Inflammatory macrophage treated with lipopolysaccharide for 1 hour (primary cell): ENCODE measurements around the gene NFYB.

Source experiments
- DNase-seq, 2 donors: peaks; one replicate each; pipeline ENCODE4 v3.0.0-alpha.2; 2020 to 2022

NFYB gene

DNA sequence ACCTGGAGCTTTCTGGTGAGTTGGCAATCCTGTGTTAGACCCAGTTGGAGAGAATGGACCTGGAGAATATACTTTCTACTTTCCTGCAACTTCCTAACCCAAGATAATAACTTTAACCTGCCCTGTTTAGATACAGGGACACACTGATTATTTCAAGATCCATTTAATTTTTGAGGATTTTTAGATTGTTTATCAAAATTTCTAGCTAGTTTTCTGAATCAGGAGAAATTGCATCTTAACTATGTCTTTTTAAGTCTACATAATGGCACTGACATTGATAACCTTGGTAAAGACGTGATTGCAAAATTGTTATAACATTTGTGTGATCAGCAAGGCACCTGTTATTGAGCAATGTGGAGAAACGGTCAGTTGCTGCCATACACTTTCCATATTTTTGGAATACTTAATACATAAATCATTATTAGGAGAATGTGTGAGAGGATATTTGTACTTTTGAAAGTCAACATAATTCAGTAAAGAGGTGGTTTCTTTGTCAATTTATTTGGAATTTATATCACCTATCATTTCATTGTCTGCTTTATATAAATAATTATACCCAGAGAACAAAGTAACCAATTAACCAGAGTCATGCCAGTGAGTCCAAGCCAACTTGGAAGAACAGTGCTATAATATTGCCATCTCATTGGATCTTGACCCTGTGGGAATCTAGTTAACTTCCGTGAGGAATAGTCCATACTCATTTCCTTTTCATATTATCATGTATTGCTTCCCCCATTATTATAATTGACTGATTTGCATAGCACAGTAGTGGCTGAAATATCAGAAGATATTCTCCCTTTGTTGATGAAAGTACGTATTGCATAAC lies 28.4 kb downstream of the NFYB start:
- peak; percentile 27 to 41 for DNase-seq

DNA sequence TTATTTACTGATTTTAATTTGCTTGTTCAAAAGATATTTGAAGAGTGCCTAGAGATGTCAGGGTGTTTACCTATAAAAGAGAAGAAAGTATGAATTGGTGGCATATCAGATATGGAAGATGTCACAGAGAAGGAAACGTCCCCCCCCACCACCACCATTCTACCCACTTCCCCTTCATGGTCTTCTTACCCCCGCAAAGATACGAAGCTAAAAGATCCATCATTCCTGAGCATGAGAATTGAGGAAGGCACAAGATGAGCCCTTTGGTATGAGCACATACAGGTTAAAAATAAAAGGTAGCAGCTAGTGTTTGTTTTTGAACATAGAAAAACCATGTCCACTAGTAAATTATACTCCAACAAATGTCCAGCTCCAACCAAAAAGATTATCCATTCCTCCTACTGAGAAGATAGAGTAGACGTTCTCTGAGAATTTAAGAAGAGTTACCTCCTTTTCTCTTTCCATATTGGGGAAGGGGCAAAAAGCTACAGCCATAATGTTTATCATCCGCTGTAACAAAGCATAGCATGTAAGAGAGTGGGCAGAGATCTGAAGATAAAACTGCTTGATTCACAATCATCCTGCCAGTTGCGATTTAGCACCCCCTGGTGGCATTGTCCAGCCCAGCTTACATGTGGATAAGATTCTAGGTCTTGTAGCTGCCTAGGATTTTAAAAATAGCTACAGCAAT lies 29.1 kb downstream of the NFYB start:
- peak; percentile 55 to 93 for DNase-seq

DNA sequence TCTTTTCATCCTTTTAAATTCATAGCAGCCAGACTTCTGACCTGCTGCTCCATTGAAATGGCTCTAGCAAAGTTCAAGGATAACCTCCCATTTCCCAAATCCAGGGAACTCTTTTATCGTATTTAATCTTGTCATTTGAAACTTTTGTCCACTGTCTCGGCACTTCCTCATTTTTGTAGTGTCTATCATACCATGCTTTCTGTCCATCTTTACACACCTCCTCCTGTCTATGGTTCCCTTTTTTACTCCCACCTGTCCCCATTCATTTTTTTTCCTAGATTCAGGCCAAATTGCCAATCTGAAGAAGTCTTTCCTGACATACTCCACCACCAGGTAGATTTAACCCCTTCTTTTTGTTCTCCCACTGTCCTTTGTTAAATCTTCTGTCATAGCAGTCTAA lies 31.0 kb downstream of the NFYB start:
- DNase-seq = no peak

DNA sequence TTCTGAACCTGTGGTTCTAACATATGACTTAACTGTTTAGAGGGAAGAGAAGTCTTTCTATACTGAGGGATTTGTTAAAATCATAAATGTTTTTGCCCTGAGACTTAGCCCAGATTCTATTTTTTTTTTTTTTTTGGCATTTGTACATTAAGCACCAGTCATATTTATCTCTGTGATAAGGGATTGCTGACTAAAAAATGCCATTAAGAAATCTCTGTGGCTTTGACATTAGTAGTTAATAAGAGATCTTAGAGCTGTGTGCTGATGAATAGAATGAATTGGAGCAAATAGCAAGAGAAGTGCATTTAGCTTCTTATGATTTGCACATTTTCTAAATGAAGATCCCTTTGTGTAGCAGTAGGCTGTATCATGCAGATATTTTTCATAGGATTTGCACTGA lies 32.5 kb downstream of the NFYB start:
- DNase-seq = no peak

DNA sequence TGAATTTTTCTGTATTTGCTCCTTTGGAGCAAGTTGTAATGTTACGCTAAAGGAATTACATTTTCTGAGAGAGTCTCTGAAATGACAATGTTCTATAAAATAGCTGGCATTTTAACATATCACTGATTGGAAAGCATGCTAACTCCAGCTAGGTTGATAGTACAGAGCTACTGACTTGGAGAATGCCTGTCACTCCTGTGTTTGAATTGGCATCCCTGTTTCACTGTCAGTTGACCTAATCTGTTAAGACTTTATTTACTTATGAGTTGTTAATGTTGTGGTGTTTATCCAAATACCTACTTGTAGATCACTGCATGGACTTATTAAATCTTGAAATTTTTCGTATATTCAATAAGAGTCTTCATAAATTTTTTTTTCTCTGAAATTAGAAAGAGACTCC lies 40.1 kb downstream of the NFYB start:
- no peak for DNase-seq

DNA sequence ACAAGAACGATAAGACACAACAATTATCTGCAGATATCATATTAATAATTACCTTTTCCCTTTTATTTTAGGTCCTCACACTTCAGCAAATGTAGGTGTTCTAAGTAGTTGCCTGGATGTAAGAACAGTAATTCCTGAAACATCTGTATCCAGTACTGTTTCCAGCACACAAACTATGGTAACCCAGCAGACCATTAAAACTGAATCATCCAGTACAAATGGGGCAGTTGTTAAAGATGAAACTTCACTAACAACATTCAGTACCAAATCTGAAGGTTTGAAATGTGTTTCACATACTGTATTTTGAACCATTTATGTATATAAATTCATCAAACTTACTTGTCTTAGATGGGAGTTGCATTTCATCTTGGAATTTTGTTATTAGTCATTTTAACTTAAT lies 42.7 kb downstream of the NFYB start:
- DNase-seq = no peak

DNA sequence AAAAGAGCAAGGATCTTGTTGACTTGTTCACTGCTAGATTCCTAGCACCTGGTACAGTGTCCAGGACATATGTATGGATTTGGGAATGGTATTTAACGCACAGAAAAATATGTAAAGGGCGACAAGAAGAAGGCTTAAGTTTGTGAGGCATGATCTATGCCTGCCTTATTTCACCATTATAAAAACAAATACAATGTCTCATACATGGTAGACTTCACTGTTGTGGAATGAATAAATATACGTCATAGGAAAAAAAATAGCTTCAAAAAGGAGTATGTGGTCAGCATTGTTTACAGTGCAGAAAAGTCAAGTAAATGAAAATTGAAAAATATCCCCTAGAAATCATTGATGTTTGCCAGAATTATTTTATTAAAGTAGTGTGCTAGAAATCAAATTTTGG lies 43.7 kb downstream of the NFYB start:
- no peak for DNase-seq

DNA sequence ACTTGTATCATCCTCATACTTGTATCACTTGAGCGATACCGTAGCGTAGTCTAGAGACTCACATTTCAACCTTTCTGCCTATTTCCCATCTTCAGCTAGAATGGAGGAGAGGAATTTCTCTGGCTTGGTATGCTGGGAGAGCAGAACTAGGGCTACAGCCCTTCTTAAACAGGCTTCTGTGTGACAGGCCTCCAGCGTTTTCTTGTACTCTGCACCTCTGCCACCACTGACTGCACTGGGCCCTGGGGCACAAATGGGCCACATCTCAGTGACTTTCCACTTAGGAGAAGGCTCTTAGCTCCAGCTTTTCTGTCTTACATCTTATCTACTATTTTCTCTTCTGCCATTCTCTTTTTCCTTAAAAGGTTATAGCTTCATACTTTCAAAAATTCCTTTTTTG lies 46.9 kb downstream of the NFYB start:
- DNase-seq = no peak

DNA sequence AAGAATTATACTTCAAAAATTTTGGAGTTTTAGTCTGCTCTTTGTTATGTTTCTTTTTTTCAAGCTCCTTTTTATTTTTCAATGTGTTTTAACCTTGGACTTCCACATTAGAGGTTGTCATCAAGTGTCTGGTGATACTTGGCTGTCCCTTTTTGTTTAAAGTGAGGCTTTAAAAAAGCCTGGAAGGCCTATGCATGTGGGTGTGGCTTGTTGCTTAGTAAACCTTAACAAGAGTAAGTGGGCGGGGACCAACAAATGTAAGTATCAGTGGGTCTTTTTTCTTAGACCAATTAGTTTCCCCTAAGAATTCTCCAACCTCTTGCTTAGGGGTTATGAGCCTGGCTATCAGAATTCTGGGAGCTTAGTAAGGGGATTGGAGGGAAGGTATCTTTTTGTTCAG lies 47.3 kb downstream of the NFYB start:
- no peak for DNase-seq

DNA sequence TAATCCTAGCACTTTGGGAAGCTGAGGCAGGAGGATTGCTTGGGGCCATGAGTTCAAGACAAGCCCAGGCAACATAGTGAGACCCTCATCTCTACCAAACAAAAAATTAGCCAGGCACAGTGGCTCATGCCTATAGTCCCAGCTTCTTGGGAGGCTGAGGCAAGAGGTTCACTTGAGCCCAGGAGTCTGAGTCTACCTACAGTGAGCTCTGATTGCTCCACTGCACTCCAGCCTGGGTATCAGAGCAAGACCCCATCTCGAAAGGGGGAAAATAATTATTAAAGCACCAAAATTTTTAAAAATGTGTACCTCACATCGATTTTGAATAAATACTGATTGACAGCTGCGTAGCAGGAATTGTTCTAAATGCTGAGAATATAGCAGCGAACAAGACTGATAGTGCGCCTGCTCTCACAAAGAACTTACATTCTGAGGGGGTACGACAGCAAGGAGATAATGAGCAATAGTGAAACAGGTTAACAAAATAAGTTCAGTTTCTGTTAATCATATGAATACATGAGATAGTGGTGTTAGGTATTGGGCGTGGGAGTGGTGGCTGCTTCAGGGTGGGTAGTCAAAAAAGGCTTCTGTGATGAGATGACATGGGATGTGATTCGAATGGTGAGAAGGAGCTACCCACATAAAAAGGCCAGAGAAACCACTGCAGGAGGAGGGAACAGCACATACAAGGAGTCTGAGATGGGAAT lies 54.1 kb downstream of the NFYB start:
- no peak for DNase-seq

DNA sequence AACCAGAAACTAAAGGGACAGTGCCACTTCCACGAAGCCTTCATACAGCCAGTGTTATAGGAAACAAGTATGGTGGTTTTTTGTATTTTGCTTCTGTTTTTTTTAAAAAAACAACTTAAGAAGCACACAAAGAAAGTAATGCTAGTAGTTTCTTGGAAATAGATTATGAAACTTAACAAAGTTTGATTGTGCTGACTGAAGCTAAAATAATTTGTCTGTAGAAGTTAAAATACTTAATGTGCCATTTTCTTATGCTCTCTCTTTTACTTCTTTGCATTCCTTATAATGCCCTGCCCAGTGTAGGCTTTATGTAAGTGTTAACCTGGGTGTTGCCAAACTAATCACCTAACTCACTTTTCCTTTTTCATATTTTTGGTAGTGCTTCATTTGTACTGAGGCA lies 57.2 kb downstream of the NFYB start:
- DNase-seq = no peak

DNA sequence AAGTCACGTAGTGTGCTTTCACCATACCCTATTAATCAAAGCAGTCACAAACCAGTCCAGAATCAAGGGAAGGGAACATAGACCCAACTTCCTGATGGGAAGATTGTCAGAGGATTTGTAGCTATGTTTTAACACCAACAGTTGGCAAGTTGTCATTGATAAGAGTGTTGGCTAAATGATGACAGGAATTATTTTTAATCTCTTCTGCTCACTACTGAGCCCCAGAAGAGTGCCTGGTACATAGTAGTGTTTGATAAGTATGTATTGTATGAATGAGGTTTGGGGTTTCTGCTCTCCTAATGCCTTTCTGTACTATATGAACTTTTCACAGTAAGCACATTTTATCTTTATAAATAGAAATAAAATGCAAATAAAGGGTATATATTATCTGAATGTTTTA lies 59.0 kb downstream of the NFYB start:
- DNase-seq = no peak

DNA sequence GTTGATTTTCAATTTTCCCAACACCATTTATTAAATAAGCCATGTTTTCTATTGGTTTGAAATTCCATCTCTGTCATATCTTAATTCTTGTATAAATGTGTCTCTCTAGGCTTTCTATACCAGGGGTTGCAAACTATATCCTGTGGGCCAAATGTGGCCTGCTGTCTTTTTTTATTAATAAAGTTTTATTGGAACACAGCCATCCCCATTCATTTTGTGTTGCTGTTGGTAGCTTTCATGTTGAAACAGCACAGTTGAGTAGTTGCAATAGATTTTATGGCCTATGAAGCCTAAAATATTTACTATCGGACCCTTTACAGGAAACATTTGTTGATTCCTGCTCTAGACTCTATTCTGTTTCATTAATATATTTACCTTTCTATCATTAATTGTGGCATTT lies 64.3 kb downstream of the NFYB start:
- DNase-seq = no peak

DNA sequence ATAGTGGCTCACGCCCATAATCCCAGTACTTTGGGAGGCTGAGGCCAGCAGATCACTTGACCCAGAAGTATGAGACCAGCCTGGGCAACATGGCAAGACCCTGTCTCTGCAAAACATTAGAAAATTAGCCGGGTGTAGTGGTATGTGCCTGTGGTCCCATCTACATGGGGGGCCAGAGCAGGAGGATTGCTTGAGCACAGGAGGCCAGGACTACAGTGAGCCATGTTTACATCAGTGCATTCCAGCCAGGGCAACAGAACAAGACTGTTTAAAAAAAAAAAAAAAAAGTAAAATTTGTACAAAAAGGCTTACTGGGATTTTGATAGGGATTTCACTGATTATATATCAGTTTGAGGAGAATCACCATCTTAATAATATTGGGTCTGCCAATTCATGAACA lies 65.9 kb downstream of the NFYB start:
- DNase-seq = no peak
